ENCODE results near the gene DIP2B.
"Not testable (repeated sequence)": the region's sequence is repeated elsewhere in the genome, so short reads cannot be mapped to it uniquely, and the experiment has no call there.

DIP2B gene, protein sequence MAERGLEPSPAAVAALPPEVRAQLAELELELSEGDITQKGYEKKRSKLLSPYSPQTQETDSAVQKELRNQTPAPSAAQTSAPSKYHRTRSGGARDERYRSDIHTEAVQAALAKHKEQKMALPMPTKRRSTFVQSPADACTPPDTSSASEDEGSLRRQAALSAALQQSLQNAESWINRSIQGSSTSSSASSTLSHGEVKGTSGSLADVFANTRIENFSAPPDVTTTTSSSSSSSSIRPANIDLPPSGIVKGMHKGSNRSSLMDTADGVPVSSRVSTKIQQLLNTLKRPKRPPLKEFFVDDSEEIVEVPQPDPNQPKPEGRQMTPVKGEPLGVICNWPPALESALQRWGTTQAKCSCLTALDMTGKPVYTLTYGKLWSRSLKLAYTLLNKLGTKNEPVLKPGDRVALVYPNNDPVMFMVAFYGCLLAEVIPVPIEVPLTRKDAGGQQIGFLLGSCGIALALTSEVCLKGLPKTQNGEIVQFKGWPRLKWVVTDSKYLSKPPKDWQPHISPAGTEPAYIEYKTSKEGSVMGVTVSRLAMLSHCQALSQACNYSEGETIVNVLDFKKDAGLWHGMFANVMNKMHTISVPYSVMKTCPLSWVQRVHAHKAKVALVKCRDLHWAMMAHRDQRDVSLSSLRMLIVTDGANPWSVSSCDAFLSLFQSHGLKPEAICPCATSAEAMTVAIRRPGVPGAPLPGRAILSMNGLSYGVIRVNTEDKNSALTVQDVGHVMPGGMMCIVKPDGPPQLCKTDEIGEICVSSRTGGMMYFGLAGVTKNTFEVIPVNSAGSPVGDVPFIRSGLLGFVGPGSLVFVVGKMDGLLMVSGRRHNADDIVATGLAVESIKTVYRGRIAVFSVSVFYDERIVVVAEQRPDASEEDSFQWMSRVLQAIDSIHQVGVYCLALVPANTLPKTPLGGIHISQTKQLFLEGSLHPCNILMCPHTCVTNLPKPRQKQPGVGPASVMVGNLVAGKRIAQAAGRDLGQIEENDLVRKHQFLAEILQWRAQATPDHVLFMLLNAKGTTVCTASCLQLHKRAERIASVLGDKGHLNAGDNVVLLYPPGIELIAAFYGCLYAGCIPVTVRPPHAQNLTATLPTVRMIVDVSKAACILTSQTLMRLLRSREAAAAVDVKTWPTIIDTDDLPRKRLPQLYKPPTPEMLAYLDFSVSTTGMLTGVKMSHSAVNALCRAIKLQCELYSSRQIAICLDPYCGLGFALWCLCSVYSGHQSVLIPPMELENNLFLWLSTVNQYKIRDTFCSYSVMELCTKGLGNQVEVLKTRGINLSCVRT (N-terminal part only)

DNA sequence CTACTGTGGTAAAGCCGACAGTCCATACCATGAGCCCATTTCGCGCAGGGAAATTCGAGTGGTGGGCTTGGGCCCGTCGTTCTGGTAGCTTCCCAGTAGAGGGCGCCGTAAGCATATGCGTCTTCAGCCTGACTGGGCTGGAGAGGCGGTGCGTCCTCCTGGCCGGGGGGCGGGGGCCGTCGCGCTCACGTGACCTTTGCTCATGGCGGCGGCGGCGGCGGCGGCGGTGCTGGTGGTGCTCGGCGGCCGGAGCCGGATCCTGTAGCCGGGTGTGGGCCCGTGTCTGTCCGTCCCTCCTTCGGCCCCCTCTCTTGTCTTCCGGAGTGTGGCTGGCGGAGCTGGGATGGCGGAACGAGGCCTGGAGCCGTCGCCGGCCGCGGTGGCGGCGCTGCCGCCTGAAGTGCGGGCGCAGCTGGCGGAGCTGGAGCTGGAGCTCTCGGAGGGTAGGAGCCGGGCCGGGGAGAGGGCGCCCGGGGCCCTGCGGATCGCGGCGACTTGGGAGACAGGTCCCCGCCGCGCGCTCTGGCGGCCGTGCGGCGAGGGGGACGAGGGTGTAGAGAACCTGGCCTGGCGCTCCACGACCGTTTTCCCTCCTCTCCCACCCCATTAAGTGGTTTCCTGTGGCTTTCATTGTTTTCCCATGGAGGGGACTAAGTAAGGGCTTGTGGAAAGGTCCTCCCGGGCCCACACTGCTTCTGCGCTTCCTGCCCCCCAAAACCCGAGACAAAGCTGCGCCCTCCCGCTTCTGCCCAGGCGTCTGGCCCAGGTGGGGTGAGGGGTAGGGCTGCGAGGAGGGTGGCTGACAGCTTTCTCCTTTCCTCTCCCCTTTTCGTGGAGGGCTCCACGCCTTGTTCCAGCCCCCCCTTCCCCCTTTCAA lies at the start of gene DIP2B:
DIP2B (plus strand) TSS at position 188 of the 877 bp plus-strand sequence; CDS start at position 344, 156 bp downstream.
- Histone ChIP-seq H3K27ac (ENCODE audit: low read length) (no peak within 1 kb of the TSS), H3K9ac (ENCODE audit: low read length) (peak within 1 kb of the TSS; percentile 88), H3K27me3 (ENCODE audit: control insufficient read depth, insufficient read depth, low read length) (no peaks in the 10 kb centered on the region), H3K9me3 (ENCODE audit: control insufficient read depth, low read depth, low read length) (no peaks in the 10 kb centered on the region), H3K36me3 (ENCODE audit: control insufficient read depth, low read depth, low read length) (no peaks in the 10 kb centered on the region), H3K4me3 (ENCODE audit: low read length) (peak within 1 kb of the TSS; percentile 82), H3K4me1 (ENCODE audit: control insufficient read depth, low read depth, low read length) (peaks cover 10% of the 10 kb centered on the region)

DNA sequence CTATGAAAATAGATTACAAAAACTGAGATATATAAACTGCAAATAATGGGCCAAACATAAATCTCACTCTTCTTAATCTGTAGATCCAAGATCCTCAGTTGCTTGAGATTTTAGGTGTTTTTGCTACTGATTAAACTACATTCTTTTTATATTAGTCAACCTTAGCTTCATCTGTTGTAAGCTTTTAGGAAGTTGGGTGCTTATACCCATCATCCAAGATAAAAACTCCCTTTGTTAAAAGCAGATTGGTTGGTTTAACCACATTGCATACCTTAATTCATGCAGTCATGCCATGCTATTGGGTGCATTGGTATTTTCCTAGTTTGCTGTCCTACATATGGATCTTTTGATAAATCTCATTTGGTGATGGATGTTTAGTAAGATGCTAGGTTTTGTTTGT lies 46.2 kb upstream of the DIP2B start:
- H3K27ac ChIP-seq (ENCODE audit: low read length) = no peak overlapping the region
- peaks cover 38% of the 10 kb centered on the region for H3K36me3 ChIP-seq (ENCODE audit: control insufficient read depth, low read depth, low read length)
- no peak overlapping the region for H3K4me3 ChIP-seq (ENCODE audit: low read length)
- H3K27me3 ChIP-seq (ENCODE audit: control insufficient read depth, insufficient read depth, low read length) = no peaks in the 10 kb centered on the region
- H3K4me1 ChIP-seq (ENCODE audit: control insufficient read depth, low read depth, low read length) = no peaks in the 10 kb centered on the region
- H3K9ac ChIP-seq (ENCODE audit: low read length) = no peak overlapping the region
- H3K9me3 ChIP-seq (ENCODE audit: control insufficient read depth, low read depth, low read length) = no peaks in the 10 kb centered on the region

DNA sequence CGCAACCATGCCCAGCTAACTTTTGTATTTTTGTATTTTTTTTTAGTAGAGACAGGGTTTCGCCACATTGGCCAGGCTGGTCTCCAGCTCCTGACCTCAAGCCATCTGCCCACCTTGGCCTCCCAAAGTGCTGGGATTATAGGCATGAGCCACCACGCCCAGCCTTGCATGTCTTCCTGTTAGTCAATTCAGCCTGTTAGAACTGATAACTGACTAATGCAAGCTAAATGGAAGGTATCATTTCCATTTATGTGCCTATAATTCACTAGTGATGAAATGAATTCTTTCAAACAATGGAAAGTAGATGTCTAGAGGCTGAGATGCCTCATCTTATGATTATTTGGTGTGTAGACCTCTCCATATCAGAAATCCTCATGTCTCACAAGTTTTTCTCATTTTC lies 37.3 kb upstream of the DIP2B start:
- H3K9me3 ChIP-seq (ENCODE audit: control insufficient read depth, low read depth, low read length) = no peaks in the 10 kb centered on the region
- no peaks in the 10 kb centered on the region for H3K27me3 ChIP-seq (ENCODE audit: control insufficient read depth, insufficient read depth, low read length)
- no peaks in the 10 kb centered on the region for H3K4me1 ChIP-seq (ENCODE audit: control insufficient read depth, low read depth, low read length)
- no peak overlapping the region for H3K4me3 ChIP-seq (ENCODE audit: low read length)
- peaks cover 63% of the 10 kb centered on the region for H3K36me3 ChIP-seq (ENCODE audit: control insufficient read depth, low read depth, low read length)
- no peak overlapping the region for H3K27ac ChIP-seq (ENCODE audit: low read length)
- no peak overlapping the region for H3K9ac ChIP-seq (ENCODE audit: low read length)

DNA sequence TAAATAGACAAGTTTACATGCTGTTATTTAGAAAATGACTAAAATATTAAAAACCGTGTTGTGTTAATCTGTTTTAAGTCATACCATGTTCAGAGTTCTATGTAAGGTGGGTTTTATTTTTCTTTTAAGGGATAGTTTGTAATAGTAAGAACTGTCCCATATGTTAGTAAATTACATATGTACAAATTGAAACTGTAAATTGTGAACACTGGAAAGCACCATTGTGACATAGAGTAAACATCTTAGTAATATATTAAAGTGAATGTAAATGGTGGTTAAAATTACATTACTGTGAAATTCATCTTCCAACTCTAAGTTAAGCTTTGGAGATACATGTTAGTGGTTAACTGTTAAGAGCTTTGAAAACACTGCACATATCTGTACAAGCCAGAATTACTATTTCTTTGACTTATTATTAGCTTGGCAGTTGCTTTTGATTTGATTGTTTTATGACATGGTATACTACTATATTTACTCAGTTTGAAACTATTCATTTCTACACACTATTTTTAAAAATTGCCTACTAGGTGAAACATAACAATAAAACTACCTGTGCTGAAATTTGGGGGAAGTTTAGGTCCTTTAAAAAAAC lies 27.4 kb upstream of the DIP2B start:
- Histone ChIP-seq H3K27ac (ENCODE audit: low read length) (no peak overlapping the region), H3K9me3 (ENCODE audit: control insufficient read depth, low read depth, low read length) (no peaks in the 10 kb centered on the region), H3K27me3 (ENCODE audit: control insufficient read depth, insufficient read depth, low read length) (no peaks in the 10 kb centered on the region), H3K4me1 (ENCODE audit: control insufficient read depth, low read depth, low read length) (no peaks in the 10 kb centered on the region), H3K4me3 (ENCODE audit: low read length) (no peak overlapping the region), H3K36me3 (ENCODE audit: control insufficient read depth, low read depth, low read length) (peaks cover 50% of the 10 kb centered on the region), H3K9ac (ENCODE audit: low read length) (no peak overlapping the region)

DNA sequence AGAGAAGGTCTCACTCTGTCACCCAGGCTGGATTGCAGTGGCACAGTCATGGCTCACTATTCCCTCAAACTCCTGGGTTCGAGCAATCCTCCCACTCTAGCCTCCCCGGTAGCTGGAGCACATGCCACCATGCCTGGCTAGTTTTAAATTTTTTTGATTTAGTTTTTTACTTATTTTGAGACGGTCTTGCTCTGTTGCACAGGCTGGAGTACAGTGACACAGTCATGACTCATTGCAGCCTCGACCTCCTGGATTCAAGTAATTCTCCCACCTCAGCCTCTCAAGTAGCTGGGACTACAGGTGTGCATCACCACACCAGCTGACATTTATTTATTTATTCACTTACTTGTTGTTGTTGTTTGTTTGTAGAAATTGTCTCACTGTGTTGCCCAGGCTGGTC lies 22.2 kb upstream of the DIP2B start:
- H3K9me3 ChIP-seq (ENCODE audit: control insufficient read depth, low read depth, low read length) = no peaks in the 10 kb centered on the region
- no peaks in the 10 kb centered on the region for H3K27me3 ChIP-seq (ENCODE audit: control insufficient read depth, insufficient read depth, low read length)
- H3K4me1 ChIP-seq (ENCODE audit: control insufficient read depth, low read depth, low read length) = no peaks in the 10 kb centered on the region
- no peak overlapping the region for H3K9ac ChIP-seq (ENCODE audit: low read length)
- peaks cover 3% of the 10 kb centered on the region for H3K36me3 ChIP-seq (ENCODE audit: control insufficient read depth, low read depth, low read length)
- no peak overlapping the region for H3K4me3 ChIP-seq (ENCODE audit: low read length)
- H3K27ac ChIP-seq (ENCODE audit: low read length) = no peak overlapping the region

GRCh38 chr12:50483488-50483887 lies 21.3 kb upstream of the DIP2B start:
- Histone ChIP-seq H3K4me3 (ENCODE audit: low read length) (no peak overlapping the region), H3K9ac (ENCODE audit: low read length) (no peak overlapping the region), H3K27ac (ENCODE audit: low read length) (no peak overlapping the region), H3K36me3 (ENCODE audit: control insufficient read depth, low read depth, low read length) (no peaks in the 10 kb centered on the region), H3K4me1 (ENCODE audit: control insufficient read depth, low read depth, low read length) (no peaks in the 10 kb centered on the region), H3K27me3 (ENCODE audit: control insufficient read depth, insufficient read depth, low read length) (no peaks in the 10 kb centered on the region), H3K9me3 (ENCODE audit: control insufficient read depth, low read depth, low read length) (no peaks in the 10 kb centered on the region)

DNA sequence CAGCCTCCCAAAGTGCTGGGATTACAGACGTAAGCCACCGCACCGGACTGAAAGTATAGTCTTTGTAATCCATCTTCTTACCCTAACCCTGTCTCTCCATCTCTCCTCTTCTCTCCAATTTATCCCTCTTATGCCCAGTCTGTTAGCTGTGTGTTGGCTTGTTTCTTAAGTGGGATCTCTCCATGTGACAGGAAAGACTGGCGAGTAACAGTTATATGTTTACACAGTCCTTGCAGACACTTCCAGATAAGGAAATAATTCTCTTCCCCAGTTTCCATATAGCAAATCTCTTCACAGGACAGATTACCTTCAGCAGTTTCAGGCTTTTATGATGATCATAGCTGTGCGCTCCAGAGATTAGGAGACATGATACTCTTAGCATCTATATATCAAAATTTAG lies 16.0 kb upstream of the DIP2B start:
- no peak overlapping the region for H3K27ac ChIP-seq (ENCODE audit: low read length)
- H3K36me3 ChIP-seq (ENCODE audit: control insufficient read depth, low read depth, low read length) = no peaks in the 10 kb centered on the region

DNA sequence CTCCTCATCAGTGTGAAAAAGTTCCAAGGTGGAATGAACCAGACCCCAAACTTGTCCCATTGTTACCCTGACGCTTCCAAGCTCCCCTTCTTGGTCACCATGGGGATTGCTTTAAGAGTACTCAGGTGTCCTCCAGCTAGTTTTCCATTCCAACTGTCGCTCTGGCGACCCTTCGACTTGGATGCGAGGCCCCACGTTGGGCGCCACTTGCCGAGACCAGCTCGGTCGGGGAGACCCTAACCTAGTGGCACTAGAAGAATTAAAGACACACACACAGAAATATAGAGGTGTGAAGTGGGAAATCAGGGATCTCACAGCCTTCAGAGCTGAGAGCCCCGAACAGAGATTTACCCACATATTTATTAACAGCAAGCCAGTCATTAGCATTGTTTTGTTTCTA lies 6.7 kb upstream of the DIP2B start:
- H3K27me3 ChIP-seq (ENCODE audit: control insufficient read depth, insufficient read depth, low read length); H3K9me3 ChIP-seq (ENCODE audit: control insufficient read depth, low read depth, low read length); H3K36me3 ChIP-seq (ENCODE audit: control insufficient read depth, low read depth, low read length); H3K4me1 ChIP-seq (ENCODE audit: control insufficient read depth, low read depth, low read length); H3K27ac ChIP-seq (ENCODE audit: low read length); H3K9ac ChIP-seq (ENCODE audit: low read length); H3K4me3 ChIP-seq (ENCODE audit: low read length): not testable (repeated sequence)

More for the DNA sequence above, 16.0 kb upstream of the DIP2B start:
- Histone ChIP-seq H3K4me3 (ENCODE audit: low read length) (no peak overlapping the region), H3K4me1 (ENCODE audit: control insufficient read depth, low read depth, low read length) (no peaks in the 10 kb centered on the region), H3K27me3 (ENCODE audit: control insufficient read depth, insufficient read depth, low read length) (no peaks in the 10 kb centered on the region), H3K9me3 (ENCODE audit: control insufficient read depth, low read depth, low read length) (peaks cover 2% of the 10 kb centered on the region), H3K9ac (ENCODE audit: low read length) (no peak overlapping the region)

GRCh38 chr12:50505675-50506530 lies 1.1 kb downstream of the DIP2B start:
- Histone ChIP-seq H3K4me3 (ENCODE audit: low read length) (peak overlapping the region; percentile 82), H3K27me3 (ENCODE audit: control insufficient read depth, insufficient read depth, low read length) (no peaks in the 10 kb centered on the region), H3K27ac (ENCODE audit: low read length) (no peak overlapping the region), H3K36me3 (ENCODE audit: control insufficient read depth, low read depth, low read length) (no peaks in the 10 kb centered on the region), H3K9ac (ENCODE audit: low read length) (peak overlapping the region; percentile 88), H3K4me1 (ENCODE audit: control insufficient read depth, low read depth, low read length) (peaks cover 10% of the 10 kb centered on the region), H3K9me3 (ENCODE audit: control insufficient read depth, low read depth, low read length) (no peaks in the 10 kb centered on the region)
